Measurements from ENCODE around the gene MFSD6L.

DNA sequence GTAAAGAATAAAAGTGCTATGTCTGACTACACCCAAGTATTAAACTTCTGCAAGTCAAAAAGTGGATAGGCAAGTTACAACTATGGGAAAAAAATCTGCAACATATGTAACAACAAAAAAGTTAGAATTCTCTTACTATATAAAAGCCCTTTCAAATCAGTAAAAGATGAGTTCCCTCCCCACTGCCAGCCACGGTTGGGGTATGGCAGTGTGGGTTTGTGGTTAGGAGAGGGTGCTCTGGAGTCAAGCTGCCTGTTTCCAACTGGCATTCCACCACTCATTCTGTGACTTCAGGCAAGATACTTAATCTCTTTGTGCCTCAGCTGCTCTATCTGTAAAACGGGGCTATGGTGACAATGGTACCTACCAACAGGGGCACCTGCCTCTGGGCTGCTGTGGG, 26.6 kb upstream of the MFSD6L start:
- TF ChIP-seq CTCF (IDR thresholded peaks at IDR 0.05) (no peak), POLR2AphosphoS5 (IDR thresholded peaks at IDR 0.05) (no peak)
